Measurements from ENCODE around the gene CSGALNACT2. TPM values are rescaled to one million over a fixed set of nuclear protein-coding genes. Genes with fewer than 3 reads are reported as not detected.

Gene CSGALNACT2
- total RNA-seq, 1 experiment from 2014 or later = 8.9 TPM

- Histone ChIP-seq H4K5ac (ENCODE audit: insufficient read length, low read depth, low read length) (no peak overlapping the region), H2BK5ac (ENCODE audit: insufficient read length, low read length) (no peak overlapping the region), H4K20me1 (ENCODE audit: control insufficient read depth, insufficient read depth, insufficient read length) (no peaks in the 10 kb centered on the region), H3K4me2 (ENCODE audit: insufficient read depth, insufficient read length, low read length) (no peak overlapping the region), H3K27ac (ENCODE audit: insufficient read length, low read depth, low read length) (no peak overlapping the region), H3K79me2 (ENCODE audit: insufficient read depth, low read length) (no peaks in the 10 kb centered on the region), H3K9ac (ENCODE audit: extremely low read depth, insufficient read length, low read length) (no peak overlapping the region), H3K9me3 (ENCODE audit: control insufficient read depth, low read depth, low read length) (no peaks in the 10 kb centered on the region), H3T11ph (ENCODE audit: low read length) (no peak overlapping the region), H3K23me2 (ENCODE audit: insufficient read length, low read depth, low read length, poor library complexity, severe bottlenecking) (no peaks in the 10 kb centered on the region), H2AFZ (ENCODE audit: low read length) (no peak overlapping the region), H3K79me1 (ENCODE audit: insufficient read depth, low read depth, low read length, poor library complexity, severe bottlenecking) (no peaks in the 10 kb centered on the region), H2BK20ac (ENCODE audit: low read depth, low read length, poor library complexity, severe bottlenecking) (no peak overlapping the region), H3K4me1 (ENCODE audit: insufficient read depth, low read length) (no peaks in the 10 kb centered on the region; the same call in 1 of the 2 replicates), H3K14ac (ENCODE audit: insufficient read depth, low read length) (no peak overlapping the region), H2BK120ac (ENCODE audit: low read depth, low read length, poor library complexity, severe bottlenecking) (no peak overlapping the region), H3K23ac (ENCODE audit: insufficient read length, low read depth, low read length) (no peak overlapping the region), H4K91ac (ENCODE audit: insufficient read length, low read depth, low read length) (no peak overlapping the region), H2BK15ac (ENCODE audit: low read depth, low read length) (no peak overlapping the region), H3K27me3 (ENCODE audit: insufficient read depth, low read length) (no peaks in the 10 kb centered on the region), H2AK5ac (ENCODE audit: insufficient read length, low read length) (no peak overlapping the region), H2BK12ac (ENCODE audit: insufficient read length, low read depth, low read length) (no peak overlapping the region), H3K4ac (ENCODE audit: low read depth, low read length) (no peak overlapping the region), H3K18ac (ENCODE audit: insufficient read length, low read depth, low read length) (no peak overlapping the region), H3K56ac (ENCODE audit: insufficient read length, low read depth, low read length) (no peak overlapping the region), H4K8ac (replicated peaks; ENCODE audit: insufficient read length, low read depth, low read length) (no peak overlapping the region)
- no peak overlapping the region for H3K4me3 Mint-ChIP-seq
- DNase-seq = peak; percentile 17
- TF ChIP-seq CTCF (conservative IDR thresholded peaks at IDR 0.05) = no peak
- WGBS (ENCODE audit: extremely low coverage, insufficient read length, low lambda C conversion rate) = no CpG with 5 or more reads among the region's 8 CpGs
- H3K27ac Mint-ChIP-seq = no peak overlapping the region
- H3K27me3 Mint-ChIP-seq (ENCODE audit: low read depth) = peaks cover 2% of the 10 kb centered on the region
- H3K36me3 Mint-ChIP-seq (ENCODE audit: insufficient read depth in 1 of 3, low read depth in 3 of 3) = peaks cover 0 to 10% (median 7%) of the 10 kb centered on the region in 3 experiments; a peak in 4 of 7 replicates
- H3K9me3 Mint-ChIP-seq = no peaks in the 10 kb centered on the region
- peaks cover 8 to 9% of the 10 kb centered on the region in 2 experiments for H3K4me1 Mint-ChIP-seq
Observed at GRCh38 chr10:43128331-43128730, 9.9 kb upstream of the CSGALNACT2 start.
